Esophagus squamous epithelium (tissue), 5 donors: Measurements from ENCODE around the gene POU6F2. TPM values are rescaled to one million over a fixed set of nuclear protein-coding genes. Genes with fewer than 3 reads are reported as not detected.

ENCODE experiments used
- DNase-seq: peaks from one replicate; lab custom pipeline; 2025; lab: John Stamatoyannopoulos, UW
- H3K27ac ChIP-seq, 4 donors: fragments of 200-600 bp; sonication (generic); one replicate each; pipeline ENCODE4 v1.5.1; 2016 to 2019; ENCODE audit warnings: mild to moderate bottlenecking in 1 of 4
- H3K27me3 ChIP-seq, 4 donors: fragments of 200-600 bp; sonication (generic); 1 replicate in 3 of 4; 2 replicates in 1 of 4; pipeline versions ENCODE4 v1.5.1 to v1.6.0; 2017 to 2021; ENCODE audit warnings: antibody characterized with exemption in 1 of 4
- H3K36me3 ChIP-seq, 3 donors: fragments of 200-600 bp; sonication (generic); one replicate each; pipeline ENCODE4 v1.5.1; 2016 to 2019
- H3K4me1 ChIP-seq, 3 donors: fragments of 200-600 bp; sonication (generic); one replicate each; pipeline ENCODE4 v1.5.1; 2017 to 2019
- H3K4me3 ChIP-seq, 4 donors: fragments of 200-600 bp; sonication (generic); 1 replicate in 3 of 4; 2 replicates in 1 of 4; pipeline ENCODE4 v1.5.1; 2016 to 2019; ENCODE audit warnings: mild to moderate bottlenecking in 2 of 4, moderate library complexity in 1 of 4
- H3K9me3 ChIP-seq, 3 donors: fragments of 200-600 bp; sonication (generic); one replicate each; pipeline ENCODE4 v1.5.1; 2016 to 2019
- POLR2A ChIP-seq, 4 donors: fragments of 450-650 bp; IDR thresholded peaks; one replicate each; pipeline ENCODE4 v1.6.1; 2017; ENCODE audit warnings: antibody characterized with exemption in 4 of 4, mild to moderate bottlenecking in 4 of 4, moderate library complexity in 3 of 4
- WGBS, 2 donors: methylation state at CpG; one replicate each; pipeline ENCODE4 v1.1.5; 2018; 5-methylcytosine and 5-hydroxymethylcytosine counted together
- intact Hi-C: fragments of 100-400 bp; cut with DNase I; formaldehyde crosslinking; loops from one replicate; pipeline ENCODE4 v1.15.0; 2022
- total RNA-seq, 4 donors: library from RNA; depleted of rRNA; stranded (reverse); fragments of >200 nt; gene quantifications; one replicate each; pipeline ENCODE4 v1.1.0, GENCODE V29; 2016
- TF ChIP-seq, protein P1 (sequence below), 6 experiments: fragments of 450-650 bp in 4 of 6; fragments of 200-600 bp in 2 of 6; sonication (generic) in 2 of 6; IDR thresholded peaks; one replicate each; pipeline ENCODE4 v1.5.1; 2016 to 2019; ENCODE audit warnings: antibody characterized with exemption in 6 of 6, mild to moderate bottlenecking in 4 of 6, moderate library complexity in 4 of 6
- donor health status: DM: yes; HTN: yes; CAD: no.

Gene POU6F2
- total RNA-seq, 4 donors from 2014 or later = 0.76 to 1.6 TPM; not detected in 2

DNA sequence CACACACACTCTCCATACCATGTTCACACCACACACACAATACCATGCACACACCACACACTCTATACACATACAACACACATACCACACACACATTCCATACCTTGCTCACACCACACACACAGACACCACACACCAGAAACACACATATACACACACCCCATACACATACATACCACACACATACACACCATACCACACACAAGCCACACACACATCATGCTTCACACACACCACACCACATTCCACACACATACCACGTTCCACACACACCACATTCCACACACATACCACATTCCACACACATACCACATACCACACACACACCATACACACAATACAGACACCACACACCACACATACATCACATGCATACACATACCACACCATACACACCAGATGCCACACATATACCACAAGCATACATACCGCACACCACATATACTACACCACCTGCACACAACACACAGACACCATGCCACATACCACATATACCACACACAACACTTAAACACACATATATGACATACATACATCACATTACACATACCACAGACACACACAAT lies 282.7 kb downstream of the POU6F2 start:
- Histone ChIP-seq H3K4me3 (no peak overlapping the region), H3K4me1 (no peaks in the 10 kb centered on the region), H3K9me3 (no peaks in the 10 kb centered on the region), H3K36me3 (no peaks in the 10 kb centered on the region), H3K27ac (no peak overlapping the region), H3K27me3 (no peaks in the 10 kb centered on the region)
- DNase-seq = no peak
- 86 to 91% methylated on average over 2 of the region's 2 CpGs for WGBS, 2 donors
- TF ChIP-seq, protein P1, sequence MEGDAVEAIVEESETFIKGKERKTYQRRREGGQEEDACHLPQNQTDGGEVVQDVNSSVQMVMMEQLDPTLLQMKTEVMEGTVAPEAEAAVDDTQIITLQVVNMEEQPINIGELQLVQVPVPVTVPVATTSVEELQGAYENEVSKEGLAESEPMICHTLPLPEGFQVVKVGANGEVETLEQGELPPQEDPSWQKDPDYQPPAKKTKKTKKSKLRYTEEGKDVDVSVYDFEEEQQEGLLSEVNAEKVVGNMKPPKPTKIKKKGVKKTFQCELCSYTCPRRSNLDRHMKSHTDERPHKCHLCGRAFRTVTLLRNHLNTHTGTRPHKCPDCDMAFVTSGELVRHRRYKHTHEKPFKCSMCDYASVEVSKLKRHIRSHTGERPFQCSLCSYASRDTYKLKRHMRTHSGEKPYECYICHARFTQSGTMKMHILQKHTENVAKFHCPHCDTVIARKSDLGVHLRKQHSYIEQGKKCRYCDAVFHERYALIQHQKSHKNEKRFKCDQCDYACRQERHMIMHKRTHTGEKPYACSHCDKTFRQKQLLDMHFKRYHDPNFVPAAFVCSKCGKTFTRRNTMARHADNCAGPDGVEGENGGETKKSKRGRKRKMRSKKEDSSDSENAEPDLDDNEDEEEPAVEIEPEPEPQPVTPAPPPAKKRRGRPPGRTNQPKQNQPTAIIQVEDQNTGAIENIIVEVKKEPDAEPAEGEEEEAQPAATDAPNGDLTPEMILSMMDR (IDR thresholded peaks at IDR 0.05) = no peak
- no peak for TF ChIP-seq POLR2A (IDR thresholded peaks at IDR 0.05)
- intact Hi-C loops = no loop called here

DNA sequence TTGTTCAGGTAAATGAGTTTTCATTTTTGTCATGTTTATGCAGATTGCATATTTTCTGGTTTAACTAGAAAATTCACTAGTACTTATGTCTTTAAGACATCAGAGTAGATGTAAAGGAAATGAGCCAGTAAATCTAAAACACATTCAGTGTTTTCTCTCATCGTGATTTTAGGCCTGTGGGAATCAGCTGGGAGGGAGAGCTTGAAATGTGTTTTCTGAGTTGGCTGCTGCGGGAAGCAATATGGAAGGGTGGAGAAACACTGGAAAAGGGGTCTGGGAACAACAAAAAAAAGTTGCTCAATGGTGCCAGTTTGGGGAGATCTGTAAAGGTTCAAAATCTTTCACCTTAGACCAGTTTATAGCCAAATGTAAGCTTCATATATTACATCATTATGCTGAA lies 284.1 kb downstream of the POU6F2 start:
- no peak overlapping the region for H3K4me3 ChIP-seq
- H3K27ac ChIP-seq = no peak overlapping the region
- TF ChIP-seq POLR2A (IDR thresholded peaks at IDR 0.05) = no peak
- TF ChIP-seq, protein P1 (IDR thresholded peaks at IDR 0.05) = no peak
- DNase-seq = no peak
- no peaks in the 10 kb centered on the region for H3K9me3 ChIP-seq
- H3K27me3 ChIP-seq = no peaks in the 10 kb centered on the region
- 68 to 89% methylated on average over 2 of the region's 2 CpGs for WGBS, 2 donors
- no peaks in the 10 kb centered on the region for H3K4me1 ChIP-seq
- H3K36me3 ChIP-seq = no peaks in the 10 kb centered on the region
- intact Hi-C loops = no loop called here

DNA sequence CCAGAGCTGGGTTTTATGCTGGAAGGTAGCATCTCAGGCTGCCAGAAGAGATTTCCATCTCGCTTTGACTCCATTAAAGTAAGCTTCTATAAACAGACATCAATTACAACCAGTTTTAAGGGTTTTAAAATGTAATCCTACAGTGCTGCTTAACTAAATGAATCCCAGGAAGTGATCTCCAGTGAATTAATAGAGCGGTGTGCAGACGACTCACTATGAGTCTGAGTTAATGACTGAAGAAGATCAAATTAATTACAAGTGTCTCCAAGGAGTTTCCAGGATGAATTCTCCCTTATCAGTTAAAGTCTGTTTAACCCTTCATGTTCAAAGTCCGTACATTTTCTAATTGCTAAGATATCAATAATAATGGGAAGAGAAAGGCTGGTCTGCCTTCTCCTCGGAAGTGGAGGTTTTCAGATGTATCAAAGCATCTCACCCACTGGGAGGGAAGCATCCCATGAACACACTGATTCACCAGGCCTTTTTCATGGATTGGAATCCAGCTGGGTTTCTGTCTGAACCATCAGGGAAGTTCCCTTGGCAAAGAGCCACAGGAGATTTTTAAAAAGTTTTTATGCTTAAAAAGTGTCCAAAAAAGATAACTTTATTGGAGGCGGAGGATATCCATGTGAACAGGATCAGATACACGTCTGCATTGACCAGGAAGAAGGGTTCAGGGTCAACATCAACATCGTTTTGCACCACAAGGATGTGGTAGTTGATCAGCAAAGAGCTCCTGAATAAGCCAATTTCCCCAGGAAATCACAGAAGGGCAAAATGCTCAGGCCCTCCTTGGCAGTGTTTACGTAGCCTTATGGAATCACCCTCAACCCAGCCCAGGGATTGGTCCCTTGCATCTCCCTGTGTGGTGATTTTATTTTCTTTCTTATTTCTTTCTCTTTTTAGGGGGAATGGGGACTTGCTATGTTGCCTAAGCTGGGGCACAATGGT lies 288.2 kb downstream of the POU6F2 start:
- Histone ChIP-seq H3K4me1 (no peaks in the 10 kb centered on the region), H3K4me3 (no peak overlapping the region), H3K9me3 (no peaks in the 10 kb centered on the region), H3K36me3 (no peaks in the 10 kb centered on the region), H3K27me3 (no peaks in the 10 kb centered on the region), H3K27ac (no peak overlapping the region)
- TF ChIP-seq POLR2A (IDR thresholded peaks at IDR 0.05) = no peak
- TF ChIP-seq, protein P1 (IDR thresholded peaks at IDR 0.05) = no peak
- 54 to 66% methylated on average over 9 of the region's 9 CpGs for WGBS, 2 donors
- DNase-seq = no peak
- intact Hi-C loops = no loop called here

DNA sequence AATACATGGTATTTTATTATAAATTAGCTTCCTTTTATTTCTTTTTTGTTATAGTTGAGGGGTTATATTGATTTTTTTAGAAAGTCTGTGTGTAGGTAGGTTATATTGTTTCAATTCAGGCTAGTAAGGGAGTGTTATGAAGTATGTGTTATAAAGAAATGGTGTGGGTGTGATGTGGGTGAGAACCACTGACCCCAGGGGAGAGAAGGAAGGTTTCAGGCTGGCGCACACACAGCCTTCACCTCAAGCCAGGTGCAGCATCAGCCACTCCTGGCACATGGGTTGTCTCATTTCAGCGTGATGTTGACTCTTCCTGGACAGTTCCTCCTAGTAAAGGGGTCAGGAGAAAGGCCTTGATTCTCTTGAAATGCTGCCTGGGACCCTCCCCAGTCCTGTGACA lies 291.3 kb downstream of the POU6F2 start:
- intact Hi-C loops = no loop called here
- TF ChIP-seq, protein P1 (IDR thresholded peaks at IDR 0.05) = no peak
- no peak for TF ChIP-seq POLR2A (IDR thresholded peaks at IDR 0.05)
- 45 to 83% methylated on average over 1 to 2 of the region's 2 CpGs for WGBS, 2 donors
- H3K36me3 ChIP-seq = no peaks in the 10 kb centered on the region
- no peak overlapping the region for H3K4me3 ChIP-seq
- no peak overlapping the region for H3K27ac ChIP-seq
- no peaks in the 10 kb centered on the region for H3K4me1 ChIP-seq
- H3K9me3 ChIP-seq = no peaks in the 10 kb centered on the region
- no peaks in the 10 kb centered on the region for H3K27me3 ChIP-seq
- no peak for DNase-seq

DNA sequence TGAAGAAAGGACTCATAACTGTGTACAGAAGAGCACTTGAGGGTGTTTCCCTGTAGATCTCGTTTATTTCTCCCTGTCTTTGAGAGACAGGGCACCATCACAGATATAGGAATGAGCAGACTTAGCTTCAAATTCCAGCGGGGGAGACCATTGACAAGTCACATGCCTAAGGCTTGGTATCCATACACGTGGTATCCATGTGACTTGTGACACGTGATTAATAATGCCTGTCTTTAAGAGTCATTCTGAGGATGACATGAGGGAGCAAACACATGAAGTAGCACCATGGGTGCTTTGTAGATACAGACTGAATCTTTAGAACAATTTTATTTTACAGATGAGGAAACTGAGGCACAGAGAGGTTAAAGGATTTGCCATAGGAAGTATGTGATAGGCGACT lies 292.3 kb downstream of the POU6F2 start:
- no peaks in the 10 kb centered on the region for H3K36me3 ChIP-seq
- no peaks in the 10 kb centered on the region for H3K4me1 ChIP-seq
- no peaks in the 10 kb centered on the region for H3K27me3 ChIP-seq
- TF ChIP-seq POLR2A (IDR thresholded peaks at IDR 0.05) = no peak
- TF ChIP-seq, protein P1 (IDR thresholded peaks at IDR 0.05) = no peak
- no peaks in the 10 kb centered on the region for H3K9me3 ChIP-seq
- no peak overlapping the region for H3K27ac ChIP-seq
- WGBS, 2 donors = 72 to 74% methylated on average over 5 of the region's 5 CpGs
- H3K4me3 ChIP-seq = no peak overlapping the region
- no peak for DNase-seq
- intact Hi-C loops = no loop called here
